Ovary (tissue), 3 donors: ENCODE measurements around the gene SZT2.

Experiments
- CTCF ChIP-seq, 3 donors: fragments of 450-650 bp in 2 of 3; fragments of 200-600 bp in 1 of 3; IDR thresholded peaks; one replicate each; pipeline versions ENCODE4 v1.5.1 to v1.8.0; 2016 to 2022; ENCODE audit warnings: antibody characterized with exemption in 3 of 3, mild to moderate bottlenecking in 1 of 3
- POLR2A ChIP-seq: fragments of 450-650 bp; IDR thresholded peaks from one replicate; pipeline ENCODE4 v1.6.1; 2017; ENCODE audit warnings: antibody characterized with exemption, mild to moderate bottlenecking, moderate library complexity
- donor health status: DM: no; HTN: no; CAD: no.

GRCh38 chr1:43410571-43410970 lies 20.9 kb downstream of the SZT2 start:
- no peak for TF ChIP-seq CTCF (IDR thresholded peaks at IDR 0.05)
- no peak for TF ChIP-seq POLR2A
